ENCODE results near the gene PRKCA.
"Not testable (repeated sequence)": the region's sequence is repeated elsewhere in the genome, so short reads cannot be mapped to it uniquely, and the experiment has no call there.

GRCh38 chr17:66713021-66713532 lies 410.7 kb downstream of the PRKCA start:
- TF ChIP-seq CTCF (IDR thresholded peaks at IDR 0.05; ENCODE audit: low read depth, low read length); MAX (IDR thresholded peaks at IDR 0.05; ENCODE audit: low read depth, low read length); POLR2A (IDR thresholded peaks at IDR 0.05; ENCODE audit: extremely low read depth, insufficient read length); MYC (IDR thresholded peaks at IDR 0.05; ENCODE audit: low read depth, low read length): not testable (repeated sequence)

All from NB4 (cell line).